Measurements from ENCODE around the gene FMN2. TPM values are rescaled to one million over a fixed set of nuclear protein-coding genes. Genes with fewer than 3 reads are reported as not detected.

The FMN2 gene
- total RNA-seq, 1 donor from 2014 or later = 150 TPM

GRCh38 chr1:240230816-240231215 is 139.1 kb downstream of the FMN2 start:
- Mint-ChIP-seq H3K4me1 (ENCODE audit: low read depth, unreplicated experiment) (peaks cover 4% of the 10 kb centered on the region), H3K27me3 (ENCODE audit: unreplicated experiment) (no peaks in the 10 kb centered on the region), H3K36me3 (ENCODE audit: unreplicated experiment) (peaks cover 13% of the 10 kb centered on the region), H3K4me3 (ENCODE audit: unreplicated experiment) (no peak overlapping the region), H3K27ac (ENCODE audit: unreplicated experiment) (no peak overlapping the region), H3K9me3 (ENCODE audit: unreplicated experiment) (no peaks in the 10 kb centered on the region)
- TF ChIP-seq, protein P1, sequence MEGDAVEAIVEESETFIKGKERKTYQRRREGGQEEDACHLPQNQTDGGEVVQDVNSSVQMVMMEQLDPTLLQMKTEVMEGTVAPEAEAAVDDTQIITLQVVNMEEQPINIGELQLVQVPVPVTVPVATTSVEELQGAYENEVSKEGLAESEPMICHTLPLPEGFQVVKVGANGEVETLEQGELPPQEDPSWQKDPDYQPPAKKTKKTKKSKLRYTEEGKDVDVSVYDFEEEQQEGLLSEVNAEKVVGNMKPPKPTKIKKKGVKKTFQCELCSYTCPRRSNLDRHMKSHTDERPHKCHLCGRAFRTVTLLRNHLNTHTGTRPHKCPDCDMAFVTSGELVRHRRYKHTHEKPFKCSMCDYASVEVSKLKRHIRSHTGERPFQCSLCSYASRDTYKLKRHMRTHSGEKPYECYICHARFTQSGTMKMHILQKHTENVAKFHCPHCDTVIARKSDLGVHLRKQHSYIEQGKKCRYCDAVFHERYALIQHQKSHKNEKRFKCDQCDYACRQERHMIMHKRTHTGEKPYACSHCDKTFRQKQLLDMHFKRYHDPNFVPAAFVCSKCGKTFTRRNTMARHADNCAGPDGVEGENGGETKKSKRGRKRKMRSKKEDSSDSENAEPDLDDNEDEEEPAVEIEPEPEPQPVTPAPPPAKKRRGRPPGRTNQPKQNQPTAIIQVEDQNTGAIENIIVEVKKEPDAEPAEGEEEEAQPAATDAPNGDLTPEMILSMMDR (IDR thresholded peaks at IDR 0.05; ENCODE audit: partially characterized antibody, unreplicated experiment) = no peak
- DNase-seq = no peak

GRCh38 chr1:240232530-240232929 is 140.8 kb downstream of the FMN2 start:
- H3K27ac Mint-ChIP-seq (ENCODE audit: unreplicated experiment) = no peak overlapping the region
- no peak overlapping the region for H3K4me3 Mint-ChIP-seq (ENCODE audit: unreplicated experiment)
- DNase-seq = no peak
- no peaks in the 10 kb centered on the region for H3K36me3 Mint-ChIP-seq (ENCODE audit: unreplicated experiment)
- no peaks in the 10 kb centered on the region for H3K27me3 Mint-ChIP-seq (ENCODE audit: unreplicated experiment)
- peaks cover 4% of the 10 kb centered on the region for H3K4me1 Mint-ChIP-seq (ENCODE audit: low read depth, unreplicated experiment)
- TF ChIP-seq, protein P1 (IDR thresholded peaks at IDR 0.05; ENCODE audit: partially characterized antibody, unreplicated experiment) = no peak
- no peaks in the 10 kb centered on the region for H3K9me3 Mint-ChIP-seq (ENCODE audit: unreplicated experiment)

DNA sequence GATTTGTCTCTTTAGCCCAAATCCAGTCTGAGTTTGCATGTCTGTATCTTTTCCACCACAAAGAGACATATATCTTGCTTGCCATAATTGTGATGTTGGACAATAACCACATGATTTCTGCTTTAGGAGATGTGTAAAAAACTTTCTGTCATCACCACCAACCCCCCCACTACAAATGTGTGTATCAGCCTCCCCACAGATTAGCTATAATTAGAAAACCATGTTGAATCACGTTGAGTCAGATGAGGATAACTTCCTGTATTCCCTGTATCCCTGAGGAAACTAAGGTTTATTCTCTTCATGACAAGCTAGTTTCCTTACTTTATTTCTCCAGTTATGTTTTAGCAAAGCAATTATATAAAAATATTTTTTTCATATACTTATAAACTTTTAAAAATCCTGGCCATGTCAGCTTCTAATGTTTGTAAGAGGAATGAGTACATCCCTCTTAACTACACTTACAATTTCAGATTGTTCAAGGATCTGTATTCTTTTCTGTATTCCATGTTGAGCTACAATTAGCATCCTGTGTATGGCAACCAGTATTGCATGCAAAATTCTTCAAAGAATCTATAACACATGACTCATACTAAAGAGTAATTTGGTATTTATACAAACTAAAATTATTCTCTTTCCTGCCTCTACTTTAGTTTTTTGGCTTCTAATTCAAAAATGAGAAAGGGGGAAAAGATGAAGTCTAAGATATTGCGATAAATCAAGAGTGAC is 143.0 kb downstream of the FMN2 start:
- Mint-ChIP-seq H3K9me3 (ENCODE audit: unreplicated experiment) (no peaks in the 10 kb centered on the region), H3K4me1 (ENCODE audit: low read depth, unreplicated experiment) (no peaks in the 10 kb centered on the region), H3K36me3 (ENCODE audit: unreplicated experiment) (no peaks in the 10 kb centered on the region), H3K27ac (ENCODE audit: unreplicated experiment) (no peak overlapping the region), H3K27me3 (ENCODE audit: unreplicated experiment) (no peaks in the 10 kb centered on the region), H3K4me3 (ENCODE audit: unreplicated experiment) (no peak overlapping the region)
- DNase-seq = no peak
- TF ChIP-seq, protein P1 (IDR thresholded peaks at IDR 0.05; ENCODE audit: partially characterized antibody, unreplicated experiment) = no peak

DNA sequence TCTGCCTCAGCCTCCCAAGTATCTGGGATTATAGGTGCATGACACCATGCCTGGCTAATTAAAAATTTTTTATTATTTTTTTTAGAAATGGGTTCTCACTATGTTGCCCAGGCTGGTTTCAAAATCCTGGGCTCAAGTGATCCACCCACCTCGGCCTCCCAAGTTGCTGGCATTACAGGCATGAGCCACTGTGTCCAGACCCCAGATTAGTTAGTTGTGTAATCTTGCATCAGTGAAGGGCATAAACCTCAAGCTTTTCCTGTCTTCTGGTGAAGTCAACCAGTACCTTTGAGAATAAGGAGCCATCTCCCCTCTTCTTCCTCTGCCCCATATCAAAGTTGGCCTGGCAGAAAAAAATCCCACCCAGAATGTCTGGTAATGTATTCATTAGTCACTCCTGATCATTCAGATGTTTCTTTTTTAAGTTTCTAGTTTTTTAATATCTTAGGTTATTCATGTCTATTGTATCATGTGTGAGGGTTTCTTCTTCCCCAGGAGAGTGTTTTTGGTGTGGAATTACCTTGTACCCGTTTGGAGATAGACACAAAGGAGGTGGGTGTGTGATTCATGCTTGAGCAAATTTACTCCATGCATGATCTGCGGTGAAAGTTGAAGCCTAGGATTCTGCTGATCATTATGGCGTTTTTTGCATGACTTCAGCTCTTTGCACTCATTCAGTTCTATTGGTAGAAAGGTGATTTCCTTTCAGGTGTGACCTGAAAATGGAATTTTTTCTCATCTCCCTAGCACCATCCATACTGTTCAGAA is 144.0 kb downstream of the FMN2 start:
- Mint-ChIP-seq H3K4me3 (ENCODE audit: unreplicated experiment) (no peak overlapping the region), H3K4me1 (ENCODE audit: low read depth, unreplicated experiment) (no peaks in the 10 kb centered on the region), H3K27me3 (ENCODE audit: unreplicated experiment) (no peaks in the 10 kb centered on the region), H3K27ac (ENCODE audit: unreplicated experiment) (no peak overlapping the region), H3K36me3 (ENCODE audit: unreplicated experiment) (no peaks in the 10 kb centered on the region), H3K9me3 (ENCODE audit: unreplicated experiment) (no peaks in the 10 kb centered on the region)
- TF ChIP-seq, protein P1 (IDR thresholded peaks at IDR 0.05; ENCODE audit: partially characterized antibody, unreplicated experiment) = no peak
- DNase-seq = no peak

DNA sequence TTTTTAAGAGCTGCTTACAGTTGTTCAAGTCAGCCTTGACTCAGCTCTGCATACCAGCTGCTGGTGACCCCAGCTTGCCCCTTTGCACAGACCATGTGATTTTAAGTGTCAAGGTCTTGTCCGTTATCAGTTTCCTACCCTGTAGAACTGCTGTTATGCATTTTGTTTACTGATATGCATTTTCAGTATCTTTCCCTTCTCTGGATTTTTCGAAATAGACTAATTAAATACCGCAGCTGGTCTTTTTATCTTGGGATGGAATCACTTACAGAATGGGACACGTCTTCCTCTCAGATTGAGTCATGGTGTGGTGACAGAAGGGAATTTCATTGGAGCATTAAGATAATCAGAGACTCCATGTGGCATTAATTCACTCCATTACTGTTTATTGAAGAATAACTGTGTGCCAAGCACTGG is 145.6 kb downstream of the FMN2 start:
- Mint-ChIP-seq H3K36me3 (ENCODE audit: unreplicated experiment) (peaks cover 4% of the 10 kb centered on the region), H3K27ac (ENCODE audit: unreplicated experiment) (no peak overlapping the region), H3K4me3 (ENCODE audit: unreplicated experiment) (no peak overlapping the region), H3K9me3 (ENCODE audit: unreplicated experiment) (no peaks in the 10 kb centered on the region), H3K4me1 (ENCODE audit: low read depth, unreplicated experiment) (no peaks in the 10 kb centered on the region), H3K27me3 (ENCODE audit: unreplicated experiment) (no peaks in the 10 kb centered on the region)
- DNase-seq = no peak
- TF ChIP-seq, protein P1 (IDR thresholded peaks at IDR 0.05; ENCODE audit: partially characterized antibody, unreplicated experiment) = no peak
